Fibroblast of pulmonary artery (primary cell): ENCODE results near the gene SLAMF6.
"Not testable (repeated sequence)": the region's sequence is repeated elsewhere in the genome, so short reads cannot be mapped to it uniquely, and the experiment has no call there.

ENCODE experiments used
- DNase-seq: peaks from one replicate; pipeline ENCODE4 v3.0.0-alpha.2; 2010; ENCODE audit warnings: low read depth
- H3K4me3 ChIP-seq: replicated peaks from 2 replicates; pipeline ENCODE4 v1.5.1; 2011; ENCODE audit warnings: low read depth, mild to moderate bottlenecking, control low read depth, low read length, moderate library complexity
- CTCF ChIP-seq: IDR thresholded peaks from 2 replicates; pipeline ENCODE4 v1.5.1; 2011; ENCODE audit warnings: mild to moderate bottlenecking, control low read depth, low read length, inconsistent platforms; ENCODE audit errors: missing control alignments

Gene SLAMF6

GRCh38 chr1:160486453-160486852 lies 36.6 kb downstream of the SLAMF6 start:
- no peak overlapping the region for H3K4me3 ChIP-seq
- no peak for DNase-seq
- no peak for TF ChIP-seq CTCF

- no peak for TF ChIP-seq CTCF
- DNase-seq: no peak
- no peak overlapping the region for H3K4me3 ChIP-seq
Observed at GRCh38 chr1:160483505-160484185, 39.4 kb downstream of the SLAMF6 start.

- DNase-seq: no peak
- TF ChIP-seq CTCF: no peak
- H3K4me3 ChIP-seq: no peak overlapping the region
Observed at GRCh38 chr1:160481979-160482596, 41.0 kb downstream of the SLAMF6 start.

- not testable (repeated sequence) for H3K4me3 ChIP-seq, DNase-seq
Observed at GRCh38 chr1:160480781-160481180, 42.3 kb downstream of the SLAMF6 start.

GRCh38 chr1:160479091-160479490 lies 44.0 kb downstream of the SLAMF6 start:
- not testable (repeated sequence) for DNase-seq, H3K4me3 ChIP-seq

- no peak for DNase-seq
- TF ChIP-seq CTCF: no peak
- no peak overlapping the region for H3K4me3 ChIP-seq
Observed at GRCh38 chr1:160474392-160475242, 48.4 kb downstream of the SLAMF6 start.

GRCh38 chr1:160472112-160472511 lies 50.9 kb downstream of the SLAMF6 start:
- no peak for DNase-seq
- H3K4me3 ChIP-seq: no peak overlapping the region
- no peak for TF ChIP-seq CTCF
